HG03108 (cell line): ENCODE measurements around the gene CSNK2B.
"Not testable (repeated sequence)": the region's sequence is repeated elsewhere in the genome, so short reads cannot be mapped to it uniquely, and the experiment has no call there.

Source experiments
- ATAC-seq: cut with Tn5 transposase; IDR thresholded peaks from one replicate; pipeline ENCODE4 v1.9.1; 2021; ENCODE audit warnings: moderate library complexity; ENCODE audit not compliant: unreplicated experiment

CSNK2B gene

DNA sequence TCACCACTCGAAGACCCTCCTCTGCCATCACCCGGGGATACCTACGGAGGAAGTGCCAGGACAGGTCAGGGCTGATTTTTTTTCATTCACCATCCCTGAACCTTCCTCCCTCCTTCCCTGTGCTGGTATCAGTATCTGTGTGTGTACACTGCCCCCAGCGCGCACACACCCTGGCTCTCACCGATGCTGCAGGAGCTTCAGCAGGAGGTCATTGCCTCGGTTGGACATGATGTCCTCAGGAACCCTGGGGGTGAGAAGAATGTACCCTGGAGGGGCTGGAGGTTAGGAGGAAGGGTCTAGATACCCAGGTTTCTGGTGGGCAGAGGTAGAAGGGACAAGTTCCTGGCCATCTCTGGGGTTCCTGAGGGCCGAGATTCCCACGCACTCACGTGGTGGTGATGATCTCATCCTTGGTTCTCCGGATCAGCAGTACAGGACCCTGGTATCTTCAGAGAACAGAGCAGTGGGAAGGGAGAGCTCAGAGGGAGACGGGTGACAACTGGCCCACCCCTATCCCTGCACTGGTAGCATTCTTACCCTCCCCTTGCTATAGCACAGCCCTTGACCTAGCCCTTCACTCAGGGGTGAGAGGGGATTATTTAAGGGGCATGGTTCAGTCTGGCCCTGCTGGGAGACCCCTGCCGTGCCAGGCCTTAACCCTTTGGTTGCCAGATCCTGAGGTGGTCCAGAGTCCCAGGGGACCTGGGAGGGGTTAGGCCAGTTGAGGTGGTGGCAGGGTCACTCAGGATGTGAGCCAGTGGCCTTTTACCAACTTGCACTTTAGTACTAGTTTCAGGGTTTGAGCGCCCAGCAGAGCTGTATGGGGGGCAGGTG, 22.2 kb downstream of the CSNK2B start:
- no peak for ATAC-seq

DNA sequence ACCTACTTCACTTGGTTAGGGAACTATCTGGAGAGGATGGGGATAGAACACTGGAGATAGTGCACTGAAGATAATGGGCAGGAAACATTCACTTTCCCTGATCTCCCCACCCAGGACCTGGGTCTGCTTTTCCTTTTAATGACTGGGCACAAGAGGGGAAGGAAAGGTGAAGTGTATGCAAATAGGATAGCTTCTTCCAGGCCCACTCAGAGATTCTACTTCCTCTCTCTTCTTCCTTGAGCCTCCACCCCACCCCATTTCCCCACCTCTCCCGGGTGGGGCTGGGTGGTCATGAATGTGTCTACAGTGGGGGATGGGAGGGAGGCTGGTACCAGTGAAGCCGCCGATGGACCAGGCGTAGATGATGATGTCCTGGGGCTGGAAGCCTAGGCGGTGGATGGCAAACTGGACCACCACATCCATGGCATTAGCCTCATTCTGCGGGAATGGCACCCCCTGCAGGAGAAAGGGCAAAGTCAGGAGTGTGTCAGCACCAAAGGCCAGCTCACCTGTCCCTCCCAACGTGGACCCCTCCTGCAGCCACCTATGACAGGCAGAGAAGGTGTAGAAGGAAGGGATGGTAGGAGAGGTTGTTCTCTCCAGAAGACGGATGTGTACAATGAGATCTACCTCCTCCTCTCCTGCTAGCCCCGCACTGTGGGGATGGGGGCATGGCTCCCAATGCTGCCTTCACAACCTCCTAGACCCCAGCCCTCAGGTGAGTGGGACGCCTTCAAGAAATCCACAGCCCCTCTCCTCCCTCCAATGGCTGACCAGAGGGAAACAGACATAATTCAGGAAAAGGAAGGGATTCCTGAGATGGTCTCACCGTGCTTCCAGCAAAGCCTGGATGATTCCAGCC, 23.6 kb downstream of the CSNK2B start:
- ATAC-seq, result no peak

DNA sequence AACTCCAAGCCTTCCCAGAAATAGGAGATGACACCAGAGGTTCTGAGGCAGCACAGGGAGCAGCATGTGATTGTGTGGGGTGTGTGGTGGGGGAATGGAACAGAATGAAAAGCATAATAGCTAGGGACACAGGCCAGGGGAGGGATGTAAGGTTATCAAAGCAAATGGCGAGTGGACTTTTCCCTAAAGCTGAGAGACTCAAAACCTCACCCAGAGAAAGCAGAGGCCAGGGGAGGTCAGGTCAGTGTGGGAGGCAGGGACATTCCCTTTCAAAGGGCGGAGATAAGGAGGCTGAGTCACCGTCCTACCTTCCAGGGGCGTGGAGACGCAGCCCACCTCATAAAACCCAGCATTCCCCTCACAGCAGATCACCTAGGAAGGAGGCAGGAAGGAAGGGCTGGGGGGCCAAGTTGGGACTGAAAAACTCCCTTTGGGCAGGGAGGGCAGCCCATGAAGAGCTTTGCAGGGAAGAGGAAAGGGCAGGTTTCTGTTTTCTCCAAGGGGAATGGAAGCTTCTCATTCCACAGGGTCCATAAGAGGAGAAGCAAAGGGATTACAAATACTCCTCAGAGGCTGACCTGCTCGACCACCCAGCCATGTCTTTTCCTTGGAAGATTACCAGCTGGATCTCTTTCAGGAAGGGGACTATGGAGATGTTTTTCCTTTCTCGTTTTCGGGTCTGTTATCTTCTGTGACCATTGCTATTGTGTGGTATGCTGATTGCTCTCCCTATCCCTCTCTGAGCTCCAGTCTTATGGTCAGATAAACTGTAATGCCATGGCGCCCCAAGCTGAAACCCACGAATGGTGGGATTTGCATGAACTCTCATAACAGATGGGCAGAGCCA, 24.6 kb downstream of the CSNK2B start:
- ATAC-seq, result no peak

GRCh38 chr6:31691078-31691463, 25.2 kb downstream of the CSNK2B start:
- no peak for ATAC-seq

GRCh38 chr6:31691564-31692108, 25.8 kb downstream of the CSNK2B start:
- no peak for ATAC-seq

DNA sequence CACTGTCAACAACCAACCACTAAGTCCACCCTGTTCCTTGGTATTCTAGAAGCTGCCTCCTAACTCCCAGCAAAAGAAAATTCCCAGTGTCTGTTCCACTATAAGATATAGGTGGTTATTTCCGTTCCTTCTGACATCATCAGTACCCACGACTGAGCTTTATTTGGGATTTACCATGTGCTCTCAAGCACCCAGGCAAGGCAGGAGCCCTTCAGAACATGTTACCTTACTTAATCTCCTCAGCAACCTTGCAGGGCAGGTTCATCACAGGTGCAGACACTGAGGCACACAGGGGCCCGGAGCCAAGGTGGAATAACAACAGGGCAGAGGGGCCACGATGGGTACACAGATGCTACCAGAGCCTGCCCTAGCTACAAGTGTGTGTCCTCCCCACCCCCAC, 26.5 kb downstream of the CSNK2B start:
- no peak for ATAC-seq

- ATAC-seq, result no peak
Observed at GRCh38 chr6:31692886-31693285, 27.0 kb downstream of the CSNK2B start.

- ATAC-seq, result no peak
Observed at GRCh38 chr6:31693535-31693934, 27.7 kb downstream of the CSNK2B start.

DNA sequence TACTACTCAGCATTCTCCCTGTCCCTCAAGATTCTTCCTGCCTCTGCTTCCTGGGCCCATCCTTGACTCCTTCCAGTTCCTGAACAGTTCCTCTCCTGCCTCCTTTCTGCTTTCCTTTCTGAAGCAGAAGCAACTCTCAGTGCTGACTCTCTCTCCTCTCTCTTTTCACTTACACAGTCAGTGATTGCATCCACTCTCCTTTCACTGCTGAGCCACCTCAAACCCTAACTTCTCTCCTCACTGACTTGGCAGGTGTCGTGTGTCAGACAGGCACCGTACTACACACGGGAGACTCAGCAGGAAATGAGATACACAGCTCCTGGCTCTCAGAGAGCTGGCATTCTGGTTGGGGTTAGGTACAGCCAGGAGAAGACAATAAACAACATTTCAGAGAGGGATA, 31.7 kb downstream of the CSNK2B start:
- no peak for ATAC-seq

DNA sequence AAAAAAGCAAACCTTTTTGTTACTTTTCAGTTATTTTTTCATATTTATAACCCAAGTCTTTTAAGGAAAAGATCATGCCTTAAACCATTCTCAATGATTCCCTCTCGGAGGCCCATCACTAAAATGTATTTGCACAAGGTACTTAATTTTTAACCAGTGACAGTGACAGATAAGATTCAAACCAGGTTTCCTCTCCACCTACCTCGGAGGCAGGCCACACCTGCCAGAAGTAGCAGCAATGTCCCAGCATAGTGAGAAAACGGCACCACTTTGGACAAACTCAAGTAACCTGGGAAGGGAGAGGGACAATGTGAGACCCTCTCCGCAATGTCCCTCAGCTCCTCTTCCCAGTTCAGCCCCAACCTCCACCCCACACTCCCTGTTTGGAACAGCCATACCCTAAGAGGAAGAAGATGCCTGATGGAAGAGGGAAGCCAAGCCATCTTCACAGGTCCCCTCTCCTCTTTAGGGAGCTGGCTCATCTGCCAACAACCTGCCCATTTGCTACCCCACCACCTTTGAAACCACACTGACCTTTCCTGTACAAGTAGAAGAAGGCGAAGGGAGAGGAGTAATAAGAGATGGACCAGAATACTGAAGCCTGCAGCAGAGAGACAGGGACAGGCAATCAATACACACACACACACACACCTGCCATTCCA, 35.0 kb downstream of the CSNK2B start:
- no peak for ATAC-seq

DNA sequence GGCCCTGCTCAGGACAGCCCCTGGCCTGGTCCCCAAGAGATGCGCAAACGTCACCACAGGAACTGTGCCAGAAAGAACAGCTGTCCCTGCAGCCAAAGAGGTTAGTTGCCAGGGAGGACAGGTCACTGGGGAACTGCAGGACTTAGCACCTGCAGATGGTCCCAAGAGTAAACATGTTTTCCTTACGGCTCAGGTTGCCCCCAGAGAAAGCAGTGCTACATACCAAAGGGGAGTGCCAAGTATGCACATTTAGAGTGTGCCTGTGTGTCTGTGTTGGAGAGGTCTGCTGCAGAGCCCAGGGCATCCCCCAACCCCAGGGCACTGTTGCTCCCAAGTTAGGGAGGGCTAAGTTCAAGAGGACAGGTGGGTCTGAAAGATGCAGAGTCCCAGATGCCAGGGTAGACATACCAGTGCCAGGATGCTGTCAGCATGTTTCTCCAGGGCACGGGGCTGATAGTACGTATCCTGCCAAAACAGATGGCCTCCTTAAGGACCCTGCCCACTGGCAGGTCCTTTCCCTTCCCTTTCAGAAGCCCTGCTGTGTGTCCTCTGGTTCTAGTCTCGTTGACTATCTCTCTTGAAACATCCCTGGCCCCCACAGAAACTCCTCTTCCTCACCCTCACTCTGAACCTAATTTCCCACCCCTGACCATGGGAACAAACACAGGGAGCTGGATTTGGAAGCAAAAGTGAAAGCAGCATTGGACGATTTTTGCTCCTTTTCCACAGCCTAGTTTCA, 36.0 kb downstream of the CSNK2B start:
- no peak for ATAC-seq

- no peak for ATAC-seq
Observed at GRCh38 chr6:31702405-31702818, 36.5 kb downstream of the CSNK2B start.

DNA sequence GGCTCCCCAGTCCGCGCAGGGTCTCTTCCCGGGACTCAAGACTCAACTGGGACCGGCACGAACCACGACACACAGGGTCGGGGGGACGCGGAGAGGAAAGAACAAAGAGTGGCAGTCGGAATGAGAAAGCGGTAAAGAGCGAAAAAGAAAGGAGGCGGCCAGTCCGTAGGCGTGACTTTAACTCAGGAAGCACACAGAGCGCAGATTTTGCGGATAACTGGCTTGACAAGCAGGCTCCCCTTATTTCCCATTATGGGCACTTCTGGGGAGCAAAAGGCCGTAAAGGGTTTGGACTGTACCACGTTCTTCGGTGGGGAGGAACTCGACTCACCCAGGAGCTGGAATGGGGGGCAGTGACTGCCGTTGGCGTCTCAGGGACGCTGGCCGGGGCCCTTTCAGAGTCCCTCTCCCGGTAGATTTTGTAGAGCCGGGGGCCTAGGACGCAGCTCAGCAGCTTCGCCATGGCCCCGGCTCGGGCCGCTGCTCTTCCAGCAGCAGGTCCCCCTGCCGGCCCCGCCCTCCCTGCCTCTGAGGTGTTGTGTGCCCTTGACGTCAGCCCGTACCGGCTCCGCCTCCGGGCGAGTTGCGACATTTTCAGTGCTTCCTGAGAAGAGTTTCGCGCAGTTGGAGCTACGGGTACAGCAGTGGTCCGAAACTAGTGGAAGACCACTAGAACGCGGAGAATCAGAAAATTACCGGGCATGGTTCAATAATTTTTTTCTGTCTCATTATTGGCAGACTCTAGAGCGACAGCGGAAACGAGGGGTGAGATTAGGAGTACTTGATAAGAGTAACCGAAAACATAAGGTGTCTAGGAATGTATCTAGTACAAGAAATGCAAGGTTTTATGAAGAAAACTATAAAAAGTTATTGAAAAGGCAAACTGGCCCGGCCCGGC, 37.2 kb downstream of the CSNK2B start, which contains the start of gene ABHD16A:
TSS of gene ABHD16A (minus strand) at position 506 of the 898 bp plus-strand sequence. CDS start at position 463, 43 bp downstream.
- ATAC-seq, result peak; percentile 84

GRCh38 chr6:31705931-31706330, 40.1 kb downstream of the CSNK2B start:
- ATAC-seq, result no peak

- no peak for ATAC-seq
Observed at GRCh38 chr6:31706599-31706998, 40.7 kb downstream of the CSNK2B start, which contains the start of gene LY6G6F. Gene LY6G6F, plus strand, starts transcription at chr6:31706866. Its CDS starts 41 bp downstream, at chr6:31706907.

DNA sequence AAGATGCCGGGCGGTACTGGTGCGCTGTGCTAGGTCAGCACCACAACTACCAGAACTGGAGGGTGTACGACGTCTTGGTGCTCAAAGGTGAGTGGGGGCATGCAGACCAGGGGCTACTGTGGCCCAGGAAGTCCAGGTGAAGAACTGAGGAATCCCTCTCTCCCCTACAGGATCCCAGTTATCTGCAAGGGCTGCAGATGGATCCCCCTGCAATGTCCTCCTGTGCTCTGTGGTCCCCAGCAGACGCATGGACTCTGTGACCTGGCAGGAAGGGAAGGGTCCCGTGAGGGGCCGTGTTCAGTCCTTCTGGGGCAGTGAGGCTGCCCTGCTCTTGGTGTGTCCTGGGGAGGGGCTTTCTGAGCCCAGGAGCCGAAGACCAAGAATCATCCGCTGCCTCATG, 41.8 kb downstream of the CSNK2B start:
- ATAC-seq, result no peak

- no peak for ATAC-seq
Observed at GRCh38 chr6:31708224-31708623, 42.3 kb downstream of the CSNK2B start.

DNA sequence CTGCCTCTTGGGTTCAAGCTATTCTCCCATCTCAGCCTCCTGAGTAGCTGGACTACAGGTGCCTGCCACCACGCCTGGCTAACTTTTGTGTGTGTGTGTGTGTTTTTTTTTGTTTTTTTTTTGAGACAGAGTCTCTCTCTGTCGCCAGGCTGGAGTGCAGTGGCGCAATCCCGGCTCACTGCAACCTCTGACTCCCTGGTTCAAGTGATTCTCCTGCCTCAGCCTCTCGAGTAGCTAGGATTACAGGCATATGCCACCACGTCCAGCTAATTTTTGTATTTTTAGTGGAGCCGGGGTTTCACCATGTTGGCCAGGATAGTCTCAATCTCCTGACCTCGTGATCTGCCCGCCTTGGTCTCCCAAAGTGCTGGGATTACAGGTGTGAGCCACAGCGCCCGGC, 43.3 kb downstream of the CSNK2B start:
- not testable (repeated sequence) for ATAC-seq
